ENCODE data around the gene COL21A1. TPM values are rescaled to one million over a fixed set of nuclear protein-coding genes. Genes with fewer than 3 reads are reported as not detected.

The COL21A1 gene
- total and polyA plus RNA-seq, 2 donors (not counting 1 experiment from before 2014, with no cell fraction given) = 6.9 to 28.2 TPM

DNA sequence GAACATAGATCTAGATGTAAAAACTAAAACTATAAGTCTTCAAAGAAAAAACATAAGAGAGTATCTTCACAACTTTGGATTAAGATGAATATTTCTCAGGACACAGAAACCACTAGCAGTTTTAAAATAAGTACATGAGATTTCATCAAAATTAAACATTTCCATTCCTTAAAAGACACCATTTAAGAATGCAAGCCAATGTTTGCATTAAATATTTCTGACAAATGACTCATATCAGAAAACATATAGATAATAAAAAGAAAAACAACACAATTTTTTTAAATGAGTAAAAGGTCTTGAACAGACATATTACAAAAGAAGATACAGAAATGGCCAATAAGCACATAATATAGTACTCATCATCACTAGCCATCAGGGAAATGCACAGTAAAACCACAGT lies 59.7 kb downstream of the COL21A1 start:
- H3K4me2 ChIP-seq (ENCODE audit: extremely low read depth, insufficient read depth, low read length) = no peak overlapping the region
- no peaks in the 10 kb centered on the region for H3K27me3 ChIP-seq (ENCODE audit: control insufficient read depth, insufficient read depth, low read length)
- H2AFZ ChIP-seq (ENCODE audit: low read length) = no peak overlapping the region
- H3K4me1 ChIP-seq (ENCODE audit: control insufficient read depth, extremely low read depth, insufficient read depth, low read length) = no peaks in the 10 kb centered on the region
- no peaks in the 10 kb centered on the region for H3K79me2 ChIP-seq (ENCODE audit: control insufficient read depth, insufficient read depth, low read length)
- H3K9ac ChIP-seq (ENCODE audit: insufficient read depth, low read length) = no peak overlapping the region
- no peaks in the 10 kb centered on the region for H4K20me1 ChIP-seq (ENCODE audit: control insufficient read depth, extremely low read depth, insufficient read depth, low read length)
- no peak overlapping the region for H3K27ac ChIP-seq (ENCODE audit: insufficient read depth, low read length)
- H3K36me3 ChIP-seq (ENCODE audit: control insufficient read depth, insufficient read depth, low read length) = no peaks in the 10 kb centered on the region
- TF ChIP-seq, protein P1, sequence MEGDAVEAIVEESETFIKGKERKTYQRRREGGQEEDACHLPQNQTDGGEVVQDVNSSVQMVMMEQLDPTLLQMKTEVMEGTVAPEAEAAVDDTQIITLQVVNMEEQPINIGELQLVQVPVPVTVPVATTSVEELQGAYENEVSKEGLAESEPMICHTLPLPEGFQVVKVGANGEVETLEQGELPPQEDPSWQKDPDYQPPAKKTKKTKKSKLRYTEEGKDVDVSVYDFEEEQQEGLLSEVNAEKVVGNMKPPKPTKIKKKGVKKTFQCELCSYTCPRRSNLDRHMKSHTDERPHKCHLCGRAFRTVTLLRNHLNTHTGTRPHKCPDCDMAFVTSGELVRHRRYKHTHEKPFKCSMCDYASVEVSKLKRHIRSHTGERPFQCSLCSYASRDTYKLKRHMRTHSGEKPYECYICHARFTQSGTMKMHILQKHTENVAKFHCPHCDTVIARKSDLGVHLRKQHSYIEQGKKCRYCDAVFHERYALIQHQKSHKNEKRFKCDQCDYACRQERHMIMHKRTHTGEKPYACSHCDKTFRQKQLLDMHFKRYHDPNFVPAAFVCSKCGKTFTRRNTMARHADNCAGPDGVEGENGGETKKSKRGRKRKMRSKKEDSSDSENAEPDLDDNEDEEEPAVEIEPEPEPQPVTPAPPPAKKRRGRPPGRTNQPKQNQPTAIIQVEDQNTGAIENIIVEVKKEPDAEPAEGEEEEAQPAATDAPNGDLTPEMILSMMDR (conservative IDR thresholded peaks at IDR 0.05 in 1 of 2, IDR thresholded peaks at IDR 0.05 in 1 of 2; ENCODE audit: low read depth in 1 of 2, low read length in 2 of 2) = no peak
- no peak for TF ChIP-seq EZH2 (IDR thresholded peaks at IDR 0.05; ENCODE audit: low read length, missing control alignments)
- no peaks in the 10 kb centered on the region for H3K9me3 ChIP-seq (ENCODE audit: control insufficient read depth, insufficient read depth, low read depth, low read length)
- DNase-seq (ENCODE audit: low read depth in 2 of 2) = no peak
- H3K4me3 ChIP-seq (replicated peaks in 1 of 4; ENCODE audit: control extremely low read depth in 1 of 4, insufficient read depth in 1 of 4, low read depth in 3 of 4, low read length in 4 of 4) = no peak overlapping the region

DNA sequence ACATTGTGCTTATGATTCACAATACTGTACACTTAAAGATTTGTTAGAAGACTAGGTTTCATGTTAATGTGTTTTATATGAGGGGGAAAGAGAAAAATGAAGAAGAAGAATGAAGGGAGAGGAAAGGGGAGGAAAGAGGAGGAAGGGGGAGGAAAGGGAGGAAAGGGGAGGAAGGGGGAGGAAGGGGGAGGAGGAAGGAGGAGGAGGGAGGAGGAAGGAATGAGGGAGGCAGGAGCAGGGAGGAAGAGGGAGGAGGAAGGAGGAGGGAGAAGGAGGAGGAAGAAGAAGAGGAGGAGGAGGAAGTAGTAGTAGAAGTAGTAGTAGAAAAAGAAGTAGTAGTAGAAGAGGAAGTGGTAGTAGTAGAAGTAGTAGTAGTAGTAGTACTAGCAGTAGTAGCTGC lies 70.6 kb downstream of the COL21A1 start:
- Histone ChIP-seq H3K4me2 (ENCODE audit: extremely low read depth, insufficient read depth, low read length) (no peak overlapping the region), H3K9me3 (ENCODE audit: control insufficient read depth, insufficient read depth, low read depth, low read length) (no peaks in the 10 kb centered on the region), H3K27me3 (ENCODE audit: control insufficient read depth, insufficient read depth, low read length) (no peaks in the 10 kb centered on the region), H3K9ac (ENCODE audit: insufficient read depth, low read length) (no peak overlapping the region), H3K36me3 (ENCODE audit: control insufficient read depth, insufficient read depth, low read length) (no peaks in the 10 kb centered on the region), H2AFZ (ENCODE audit: low read length) (no peak overlapping the region), H4K20me1 (ENCODE audit: control insufficient read depth, extremely low read depth, insufficient read depth, low read length) (no peaks in the 10 kb centered on the region), H3K27ac (ENCODE audit: insufficient read depth, low read length) (no peak overlapping the region), H3K4me3 (replicated peaks in 1 of 4; ENCODE audit: control extremely low read depth in 1 of 4, insufficient read depth in 1 of 4, low read depth in 3 of 4, low read length in 4 of 4) (no peak overlapping the region), H3K79me2 (ENCODE audit: control insufficient read depth, insufficient read depth, low read length) (no peaks in the 10 kb centered on the region), H3K4me1 (ENCODE audit: control insufficient read depth, extremely low read depth, insufficient read depth, low read length) (no peaks in the 10 kb centered on the region)
- no peak for DNase-seq (ENCODE audit: low read depth in 2 of 2)
- TF ChIP-seq EZH2 (IDR thresholded peaks at IDR 0.05; ENCODE audit: low read length, missing control alignments) = no peak
- TF ChIP-seq, protein P1 (conservative IDR thresholded peaks at IDR 0.05 in 1 of 2, IDR thresholded peaks at IDR 0.05 in 1 of 2; ENCODE audit: low read depth in 1 of 2, low read length in 2 of 2) = no peak

DNA sequence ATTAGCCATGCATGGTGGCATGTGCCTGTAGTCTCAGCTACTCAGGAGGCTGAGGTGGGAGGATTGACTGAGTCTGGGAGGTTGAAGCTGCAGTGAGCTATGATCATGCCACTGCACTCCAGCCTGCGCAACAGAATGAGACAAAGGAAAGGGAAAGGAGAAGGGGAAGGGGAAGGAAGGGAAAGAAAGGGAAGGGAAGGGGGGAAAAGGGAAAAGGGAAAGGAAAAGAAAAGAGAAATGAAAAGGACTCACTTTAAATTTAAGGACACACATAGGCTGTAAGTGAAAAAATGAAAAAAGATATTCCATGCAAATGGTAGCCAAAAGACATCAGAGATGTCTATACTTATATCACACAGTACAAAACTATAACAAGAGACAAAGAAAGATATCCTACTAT lies 74.2 kb downstream of the COL21A1 start:
- no peak overlapping the region for H2AFZ ChIP-seq (ENCODE audit: low read length)
- H3K4me1 ChIP-seq (ENCODE audit: control insufficient read depth, extremely low read depth, insufficient read depth, low read length) = no peaks in the 10 kb centered on the region
- DNase-seq (ENCODE audit: low read depth in 2 of 2) = no peak
- no peak for TF ChIP-seq EZH2 (IDR thresholded peaks at IDR 0.05; ENCODE audit: low read length, missing control alignments)
- TF ChIP-seq, protein P1 (conservative IDR thresholded peaks at IDR 0.05 in 1 of 2, IDR thresholded peaks at IDR 0.05 in 1 of 2; ENCODE audit: low read depth in 1 of 2, low read length in 2 of 2) = no peak
- no peaks in the 10 kb centered on the region for H4K20me1 ChIP-seq (ENCODE audit: control insufficient read depth, extremely low read depth, insufficient read depth, low read length)
- no peaks in the 10 kb centered on the region for H3K36me3 ChIP-seq (ENCODE audit: control insufficient read depth, insufficient read depth, low read length)
- no peak overlapping the region for H3K4me2 ChIP-seq (ENCODE audit: extremely low read depth, insufficient read depth, low read length)
- no peak overlapping the region for H3K9ac ChIP-seq (ENCODE audit: insufficient read depth, low read length)
- H3K27ac ChIP-seq (ENCODE audit: insufficient read depth, low read length) = no peak overlapping the region
- H3K79me2 ChIP-seq (ENCODE audit: control insufficient read depth, insufficient read depth, low read length) = no peaks in the 10 kb centered on the region
- no peak overlapping the region for H3K4me3 ChIP-seq (replicated peaks in 1 of 4; ENCODE audit: control extremely low read depth in 1 of 4, insufficient read depth in 1 of 4, low read depth in 3 of 4, low read length in 4 of 4)
- no peaks in the 10 kb centered on the region for H3K27me3 ChIP-seq (ENCODE audit: control insufficient read depth, insufficient read depth, low read length)
- H3K9me3 ChIP-seq (ENCODE audit: control insufficient read depth, insufficient read depth, low read depth, low read length) = no peaks in the 10 kb centered on the region

All from fibroblast of lung (primary cell).